Liver (tissue), 9 donors: ENCODE data around the gene CNNM1. TPM values are rescaled to one million over a fixed set of nuclear protein-coding genes. Genes with fewer than 3 reads are reported as not detected.

Source experiments
- DNase-seq: peaks from one replicate; pipeline ENCODE4 v3.0.0-alpha.2; 2017; ENCODE audit warnings: low spot score
- H3K27ac ChIP-seq, 2 donors: one replicate each; pipeline ENCODE4 v1.7.0; 2013; ENCODE audit warnings: inconsistent platforms in 2 of 2, low read length in 2 of 2, control low read depth in 1 of 2, low read depth in 1 of 2, mild to moderate bottlenecking in 1 of 2
- H3K27me3 ChIP-seq, 4 donors: one replicate each; pipeline versions ENCODE4 v1.6.1 to v1.7.0; 2013; ENCODE audit warnings: low read length in 3 of 4, inconsistent platforms in 1 of 4, mild to moderate bottlenecking in 1 of 4, moderate library complexity in 1 of 4; ENCODE audit not compliant: control insufficient read depth in 4 of 4, insufficient read depth in 4 of 4
- H3K36me3 ChIP-seq, 4 donors: one replicate each; pipeline versions ENCODE4 v1.6.1 to v1.7.0; 2013; ENCODE audit warnings: low read length in 3 of 4, mild to moderate bottlenecking in 3 of 4, low read depth in 1 of 4, moderate library complexity in 1 of 4; ENCODE audit not compliant: control insufficient read depth in 4 of 4, insufficient read depth in 3 of 4
- H3K4me1 ChIP-seq, 4 donors: one replicate each; pipeline versions ENCODE4 v1.6.1 to v1.7.0; 2013; ENCODE audit warnings: low read length in 3 of 4, mild to moderate bottlenecking in 3 of 4, moderate library complexity in 1 of 4; ENCODE audit not compliant: control insufficient read depth in 4 of 4, insufficient read depth in 4 of 4
- H3K4me3 ChIP-seq, 3 donors: one replicate each; pipeline versions ENCODE4 v1.6.1 to v1.7.0; 2013; ENCODE audit warnings: low read length in 3 of 3, control low read depth in 1 of 3, low read depth in 1 of 3, mild to moderate bottlenecking in 1 of 3
- H3K9ac ChIP-seq, 2 donors: one replicate each; pipeline ENCODE4 v1.7.0; 2013; ENCODE audit warnings: low read length in 2 of 2, mild to moderate bottlenecking in 2 of 2, moderate library complexity in 2 of 2, control low read depth in 1 of 2, low read depth in 1 of 2
- H3K9me3 ChIP-seq, 4 donors: one replicate each; pipeline versions ENCODE4 v1.6.1 to v1.7.0; 2013; ENCODE audit warnings: low read length in 3 of 4; ENCODE audit not compliant: control insufficient read depth in 4 of 4
- ATF3 ChIP-seq: IDR thresholded peaks from 2 replicates; pipeline ENCODE4 v1.6.1; 2016; ENCODE audit warnings: antibody characterized with exemption
- CTCF ChIP-seq: fragments of 150-350 bp; IDR thresholded peaks from 2 replicates; pipeline ENCODE4 v1.5.1; 2017; ENCODE audit warnings: improper control_type of control experiment, low read depth, low read length; ENCODE audit not compliant: missing input control
- EGR1 ChIP-seq, 2 donors: IDR thresholded peaks; 2 replicates each; pipeline ENCODE4 v1.6.1; 2016 to 2018; ENCODE audit warnings: antibody characterized with exemption in 2 of 2, low read depth in 2 of 2
- HNF4A ChIP-seq, 2 donors: conservative IDR thresholded peaks; 2 replicates each; pipeline ENCODE4 v1.6.1; 2016; ENCODE audit warnings: antibody characterized with exemption in 2 of 2, mild to moderate bottlenecking in 2 of 2
- NR2F2 ChIP-seq: IDR thresholded peaks from 2 replicates; pipeline ENCODE4 v1.6.1; 2016; ENCODE audit warnings: antibody characterized with exemption
- REST ChIP-seq: IDR thresholded peaks from 2 replicates; pipeline ENCODE4 v1.6.1; 2016; ENCODE audit warnings: antibody characterized with exemption, mild to moderate bottlenecking
- RXRA ChIP-seq, 2 donors: IDR thresholded peaks; 2 replicates each; pipeline ENCODE4 v1.6.1; 2017 to 2018; ENCODE audit warnings: antibody characterized with exemption in 2 of 2, mild to moderate bottlenecking in 1 of 2
- SP1 ChIP-seq: IDR thresholded peaks from 2 replicates; pipeline ENCODE4 v1.6.1; 2018; ENCODE audit warnings: antibody characterized with exemption, mild to moderate bottlenecking
- TAF1 ChIP-seq: conservative IDR thresholded peaks from 2 replicates; pipeline ENCODE4 v1.6.1; 2016; ENCODE audit warnings: antibody characterized with exemption, mild to moderate bottlenecking
- ZBTB33 ChIP-seq: IDR thresholded peaks from 2 replicates; pipeline ENCODE4 v1.6.1; 2016; ENCODE audit warnings: antibody characterized with exemption
- WGBS: extraction: QIAGEN DNeasy Blood & Tissue Kit; methylation state at CpG from one replicate; pipeline ENCODE4 v1.1.7; 2013; 5-methylcytosine and 5-hydroxymethylcytosine counted together
- polyA plus RNA-seq, 2 donors: library from polyadenylated mRNA; stranded (reverse) in 1 of 2; unstranded in 1 of 2; fragments of 200-250 nt in 1 of 2; fragments of >200 nt in 1 of 2; fragmentation: Nextera tagmentation in 1 of 2; extraction: Ambion mirVana in 1 of 2; gene quantifications; one replicate each; pipeline versions ENCODE4 v1.2.1 to v1.2.3, GENCODE V29; 2013 to 2015
- total RNA-seq, 2 donors: library from RNA; depleted of rRNA; stranded (reverse); fragments of >200 nt; gene quantifications; one replicate each; pipeline ENCODE4 v1.2.3, GENCODE V29; 2014
- donor health status: healthy.
- donor health status: healthy.
- donor health status: healthy.
- donor health status: healthy.
- donor health status: healthy.

CNNM1 gene
- total and polyA plus RNA-seq, 4 donors, result 0.05 to 0.10 (median 0.07) TPM

GRCh38 chr10:99382176-99382575 is 53.0 kb downstream of the CNNM1 start:
- DNase-seq, result no peak
- no peak overlapping the region for H3K27ac ChIP-seq

More at GRCh38 chr10:99382176-99382575, 53.0 kb downstream of the CNNM1 start:
- H3K27me3 ChIP-seq, result no peaks in the 10 kb centered on the region
- no peak overlapping the region for H3K9ac ChIP-seq
- H3K36me3 ChIP-seq, result no peaks in the 10 kb centered on the region
- 92% methylated on average over 1 of the region's 1 CpG for WGBS
- no peak overlapping the region for H3K4me3 ChIP-seq
- H3K4me1 ChIP-seq, result no peaks in the 10 kb centered on the region
- TF ChIP-seq RXRA (IDR thresholded peaks at IDR 0.05), result no peak
- TF ChIP-seq ZBTB33, result no peak
- TF ChIP-seq NR2F2, result no peak
- TF ChIP-seq SP1, result no peak
- no peak for TF ChIP-seq ATF3
- TF ChIP-seq EGR1 (IDR thresholded peaks at IDR 0.05; ENCODE audit: low read depth in 2 of 2), result no peak
- no peak for TF ChIP-seq REST
- TF ChIP-seq CTCF, result no peak
- TF ChIP-seq TAF1, result no peak
- no peak for TF ChIP-seq HNF4A (conservative IDR thresholded peaks at IDR 0.05)
- H3K9me3 ChIP-seq, result no peaks in the 10 kb centered on the region
